HG03135 (cell line): ENCODE data around the gene ZNF597.
A peak's percentile ranks its signal among the peaks of the same experiment; 100 is the strongest.

ENCODE experiments used
- ATAC-seq: cut with Tn5 transposase; IDR thresholded peaks from one replicate; pipeline ENCODE4 v1.9.1; 2021; ENCODE audit warnings: mild to moderate bottlenecking, moderate library complexity; ENCODE audit not compliant: unreplicated experiment

Gene ZNF597

GRCh38 chr16:3443108-3444031 lies at the start of gene ZNF597, which contains the start of gene NAA60:
TSS of gene ZNF597 (minus strand) at chr16:3443504. CDS start at chr16:3443153, 351 bp downstream.
TSS of gene NAA60 (plus strand) at chr16:3443680. CDS start at chr16:3476228, 32,548 bp downstream.
- ATAC-seq = peak; percentile 88

- ATAC-seq = no peak
Observed at GRCh38 chr16:3492356-3492755, 49.1 kb upstream of the ZNF597 start.

GRCh38 chr16:3490911-3491629 lies 47.8 kb upstream of the ZNF597 start:
- no peak for ATAC-seq

GRCh38 chr16:3488801-3489200 lies 45.5 kb upstream of the ZNF597 start:
- no peak for ATAC-seq

GRCh38 chr16:3487521-3488410 lies 44.5 kb upstream of the ZNF597 start:
- ATAC-seq = no peak

- ATAC-seq = no peak
Observed at GRCh38 chr16:3486506-3487215, 43.4 kb upstream of the ZNF597 start.

- no peak for ATAC-seq
Observed at GRCh38 chr16:3485821-3486505, 42.7 kb upstream of the ZNF597 start.

GRCh38 chr16:3485097-3485745 lies 41.9 kb upstream of the ZNF597 start:
- ATAC-seq = no peak

GRCh38 chr16:3484318-3485096 lies 41.2 kb upstream of the ZNF597 start:
- ATAC-seq = no peak

GRCh38 chr16:3482659-3483241 lies 39.4 kb upstream of the ZNF597 start:
- no peak for ATAC-seq

- no peak for ATAC-seq
Observed at GRCh38 chr16:3481696-3482658, 38.7 kb upstream of the ZNF597 start.

GRCh38 chr16:3480901-3481695 lies 37.8 kb upstream of the ZNF597 start:
- no peak for ATAC-seq

GRCh38 chr16:3479654-3480216 lies 36.4 kb upstream of the ZNF597 start:
- ATAC-seq = no peak

GRCh38 chr16:3478242-3478925 lies 35.1 kb upstream of the ZNF597 start:
- no peak for ATAC-seq

- ATAC-seq = no peak
Observed at GRCh38 chr16:3476409-3476808, 33.1 kb upstream of the ZNF597 start.
